ENCODE measurements around the gene BOC.

BOC gene

GRCh38 chr3:113254171-113254947, 43.0 kb downstream of the BOC start:
- DNase-seq = no peak

DNA sequence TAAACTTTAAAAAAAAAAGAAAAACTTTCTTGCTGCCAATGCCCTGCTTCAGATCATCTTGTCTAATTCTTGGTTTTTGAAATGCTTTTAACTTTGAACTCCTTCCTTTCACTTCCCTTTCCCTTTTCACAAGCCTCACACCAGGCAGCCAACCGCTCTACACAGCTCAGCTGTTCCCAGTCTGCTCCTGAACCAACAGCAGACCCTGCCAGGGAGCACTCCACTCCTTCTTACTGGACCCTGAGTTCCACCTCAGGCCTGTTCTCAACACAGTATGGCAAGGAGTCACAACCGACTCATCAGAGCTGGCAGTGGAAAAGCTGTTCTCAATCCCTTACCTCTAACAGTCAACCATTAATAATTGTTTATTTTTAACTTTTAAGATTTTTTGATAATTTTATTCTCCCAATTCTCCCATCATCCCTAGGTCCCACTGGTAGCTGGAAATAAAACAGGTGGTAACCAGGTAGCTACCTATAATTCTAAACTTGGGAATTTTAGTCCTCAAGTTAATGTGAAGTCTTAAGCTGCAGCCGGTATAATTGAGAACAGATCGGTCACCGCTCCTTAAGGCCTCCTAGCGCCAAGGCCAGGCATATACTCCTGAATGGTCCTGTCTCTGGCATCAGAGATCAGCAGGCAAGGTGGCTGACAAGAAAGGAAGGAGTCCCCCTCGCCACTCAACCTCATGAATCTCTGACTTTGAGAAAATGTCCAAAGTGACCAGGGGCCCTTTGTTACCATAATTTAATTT, 43.9 kb downstream of the BOC start:
- no peak for DNase-seq

DNA sequence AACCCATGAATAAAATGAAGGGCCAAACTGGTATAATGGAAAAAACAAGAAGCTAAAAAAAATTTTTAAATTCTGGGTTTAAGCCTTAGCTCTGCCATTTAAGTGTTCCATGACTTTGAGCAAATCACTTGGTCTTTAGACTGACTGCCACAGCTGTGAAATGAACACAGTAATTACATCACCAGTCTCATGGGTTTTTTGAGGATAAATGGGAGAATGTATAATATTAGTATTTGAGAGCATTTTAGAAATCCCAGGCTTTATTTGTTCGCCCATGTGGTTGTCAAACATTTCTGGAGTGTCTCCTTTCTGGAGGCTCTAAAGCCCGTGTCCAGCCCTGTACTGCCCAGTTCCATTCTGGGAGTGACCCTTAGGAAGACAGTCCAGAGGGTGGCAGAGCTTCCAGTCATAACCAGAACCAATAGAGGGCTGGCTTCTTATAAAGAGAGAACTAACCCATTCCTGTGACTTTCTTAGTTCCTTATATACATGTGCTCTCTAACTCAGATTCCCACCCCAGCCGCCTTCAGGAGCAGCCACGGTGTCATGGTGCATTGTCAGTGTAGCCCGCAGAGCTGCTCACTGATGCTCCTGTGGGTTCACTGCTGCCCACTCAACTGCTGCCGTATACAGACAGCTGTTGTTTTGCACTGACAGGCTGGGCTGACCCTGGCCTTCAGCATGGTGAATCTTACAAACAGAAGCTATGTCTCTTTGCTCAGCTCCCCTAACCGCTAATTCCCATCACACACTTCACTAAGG, 44.7 kb downstream of the BOC start:
- DNase-seq = no peak

DNA sequence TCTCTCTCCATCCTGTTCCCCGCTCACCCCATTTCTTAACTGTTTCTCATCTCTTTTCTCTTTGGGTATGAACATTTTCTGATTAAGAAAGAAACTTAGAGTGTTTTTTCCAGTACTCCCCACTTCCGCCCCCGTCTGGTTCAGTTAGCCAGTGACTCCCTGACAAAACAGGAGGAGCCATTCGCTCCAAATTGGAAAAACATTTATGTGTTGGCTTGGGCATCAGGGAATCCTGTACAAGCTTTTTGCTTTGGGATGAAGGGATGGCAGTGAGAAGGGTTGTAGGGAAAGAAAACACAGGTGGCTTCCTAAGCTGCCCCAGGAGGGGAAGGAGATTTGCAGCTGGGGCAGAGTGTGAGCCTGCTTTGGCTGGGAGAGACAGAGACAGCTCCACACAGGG, 47.0 kb downstream of the BOC start:
- DNase-seq = no peak

DNA sequence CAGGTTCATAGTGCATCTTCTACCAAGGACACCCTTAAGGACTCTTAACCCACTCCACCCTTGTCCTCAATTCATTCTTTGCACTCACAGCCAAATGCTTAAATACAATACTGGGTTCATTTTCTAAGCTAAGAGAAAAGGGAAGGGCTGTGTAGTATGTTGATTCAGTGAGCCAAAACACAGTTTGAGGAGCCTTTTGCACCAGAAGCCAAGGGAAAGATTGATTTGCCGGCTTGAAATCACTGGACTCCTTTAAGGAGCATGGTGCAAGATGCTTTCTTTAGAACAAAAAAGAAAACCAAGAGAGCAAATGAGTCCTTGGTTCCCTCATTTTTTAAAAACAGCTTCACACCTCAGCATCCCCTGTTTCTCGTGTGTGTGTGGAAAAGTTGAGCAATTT, 47.8 kb downstream of the BOC start:
- DNase-seq = no peak

GRCh38 chr3:113261063-113261625, 49.8 kb downstream of the BOC start:
- DNase-seq = no peak

GRCh38 chr3:113261626-113262303, 50.4 kb downstream of the BOC start:
- DNase-seq = no peak

DNA sequence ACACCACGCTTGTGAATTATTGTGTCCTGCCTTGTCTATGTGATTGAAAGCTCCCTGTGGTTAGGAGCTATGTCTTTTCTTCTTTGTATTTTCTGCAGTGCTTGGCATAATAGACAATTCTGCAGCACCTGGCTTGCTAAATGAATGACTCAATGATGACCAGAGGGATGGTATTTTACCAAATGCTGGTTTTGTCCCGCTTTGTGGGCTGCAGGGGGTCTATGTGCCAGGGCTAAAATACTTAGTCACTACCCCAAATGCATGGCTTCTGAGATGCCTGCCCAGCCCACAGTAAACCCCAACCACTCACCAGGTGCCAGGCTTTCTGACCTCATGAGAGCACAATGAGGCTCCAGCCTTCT, 50.9 kb downstream of the BOC start:
- DNase-seq = no peak

DNA sequence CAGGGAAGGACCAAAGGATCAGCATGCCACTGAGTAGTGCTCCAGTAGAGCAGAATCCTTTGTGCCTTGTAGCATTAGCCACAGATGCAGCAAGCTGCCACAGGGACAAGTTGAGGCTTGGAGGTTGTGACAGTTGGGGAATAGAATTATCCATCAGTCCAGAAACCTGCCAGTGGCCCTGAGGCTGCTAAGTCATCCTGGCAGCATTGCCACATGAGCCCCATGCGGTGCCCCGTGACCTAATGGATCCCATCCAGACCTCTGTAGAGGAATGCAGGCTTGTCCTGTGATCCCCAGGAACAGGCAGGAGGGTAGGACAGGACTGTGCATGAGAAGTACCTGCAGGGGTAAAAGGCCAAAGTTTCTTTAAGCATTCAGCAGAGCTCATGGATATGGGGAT, 51.7 kb downstream of the BOC start:
- no peak for DNase-seq

- no peak for DNase-seq
Observed at GRCh38 chr3:113263778-113264177, 52.4 kb downstream of the BOC start.

DNA sequence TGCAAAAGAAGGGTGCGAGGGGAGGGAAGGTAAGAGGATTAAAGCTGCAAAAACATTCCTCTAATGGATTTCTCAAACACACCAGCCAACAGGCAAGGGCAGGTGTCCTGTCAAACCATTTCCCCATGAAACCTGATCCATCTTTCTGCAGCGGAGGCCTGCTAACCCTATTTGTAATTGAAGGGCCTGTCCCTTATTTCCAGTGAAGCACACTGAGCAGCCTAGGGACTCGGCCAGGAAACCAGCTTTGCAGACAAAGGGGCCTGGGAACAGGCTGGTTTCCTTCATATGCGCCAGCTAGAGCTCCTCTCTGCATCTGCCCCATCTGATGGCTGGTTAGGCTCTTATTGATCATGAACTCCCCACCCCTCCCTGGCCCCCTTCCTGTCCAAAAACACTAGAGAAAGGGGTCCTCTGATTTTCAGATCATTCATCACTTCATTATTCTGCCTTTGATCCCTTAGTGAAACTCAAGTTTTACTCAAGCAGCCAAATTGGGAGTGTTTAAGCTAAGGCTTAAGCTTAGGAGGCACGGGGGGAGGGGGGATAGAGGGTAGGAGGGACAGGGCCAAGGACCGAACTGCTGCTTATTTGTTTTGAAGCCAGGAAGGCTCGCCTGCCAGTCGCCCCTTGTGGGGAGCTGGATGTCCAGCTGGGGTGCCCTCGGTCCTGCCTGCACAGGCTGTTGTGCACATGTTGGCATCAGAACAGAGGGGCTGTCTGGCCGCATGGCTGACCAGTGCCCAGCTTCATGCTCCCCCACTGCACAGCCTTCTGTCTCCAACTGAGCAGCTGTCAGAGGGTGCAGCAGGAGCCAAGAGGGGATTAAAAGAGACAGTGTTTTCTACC, 53.1 kb downstream of the BOC start:
- DNase-seq = no peak

DNA sequence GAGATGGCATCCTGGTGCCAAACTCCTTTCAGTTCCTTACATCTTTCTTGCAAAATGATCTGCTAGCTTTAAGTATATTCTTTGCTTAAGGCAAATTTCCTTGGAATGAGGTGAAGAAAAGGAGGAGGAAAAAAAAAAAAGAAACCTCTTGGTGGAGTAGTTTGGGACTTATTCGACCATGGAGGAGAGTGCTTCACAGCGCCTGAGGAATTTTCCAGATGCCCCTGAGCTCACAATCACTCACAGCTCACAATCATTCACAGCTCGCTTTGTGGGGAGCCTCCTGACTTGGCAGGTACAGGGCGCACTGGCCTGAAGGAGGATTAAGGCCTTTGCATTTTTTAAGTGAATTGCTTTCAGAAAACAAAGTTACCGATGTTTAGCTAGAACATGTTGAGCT, 53.9 kb downstream of the BOC start:
- DNase-seq = no peak

DNA sequence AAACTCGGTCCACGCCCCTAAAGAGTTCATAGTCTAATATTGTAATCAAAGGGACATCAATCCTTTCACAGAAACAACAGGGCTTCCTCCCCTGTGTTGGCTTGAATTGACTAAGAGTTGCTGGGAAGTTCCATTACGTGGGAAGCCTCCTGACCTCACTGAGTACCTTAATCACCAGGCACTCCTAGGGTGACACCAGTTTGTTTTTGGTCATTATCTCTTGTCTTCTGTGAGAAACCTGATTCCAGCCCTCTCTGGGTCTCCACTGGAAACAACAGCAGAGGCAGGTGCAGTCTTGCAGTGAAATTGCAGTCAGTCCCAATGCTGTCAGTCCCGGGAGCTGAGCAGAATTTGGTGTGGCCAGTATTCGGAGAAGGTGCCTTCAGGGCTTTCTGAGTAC, 55.4 kb downstream of the BOC start:
- no peak for DNase-seq

- no peak for DNase-seq
Observed at GRCh38 chr3:113268311-113268710, 57.0 kb downstream of the BOC start.

DNA sequence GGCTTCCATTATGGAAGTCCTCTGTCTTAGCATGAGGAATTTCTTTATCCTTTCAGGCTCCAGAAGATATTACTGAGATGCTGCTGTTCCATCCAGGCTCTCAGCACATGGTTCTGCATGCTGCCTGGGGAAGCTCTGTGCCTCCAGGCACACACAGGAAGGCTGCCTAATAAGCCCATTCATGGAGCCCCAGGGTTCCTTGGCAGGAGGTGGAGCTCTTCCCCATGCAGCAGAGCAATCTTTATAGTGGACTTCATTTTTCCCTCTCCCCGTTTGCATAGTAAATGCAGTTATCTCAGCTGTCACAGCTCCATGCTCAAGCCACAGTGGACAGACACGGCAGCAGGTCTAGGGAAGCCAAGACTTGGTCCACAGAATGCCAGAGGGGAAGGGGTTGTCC, 57.6 kb downstream of the BOC start:
- DNase-seq = no peak

- no peak for DNase-seq
Observed at GRCh38 chr3:113269661-113270060, 58.3 kb downstream of the BOC start.

DNA sequence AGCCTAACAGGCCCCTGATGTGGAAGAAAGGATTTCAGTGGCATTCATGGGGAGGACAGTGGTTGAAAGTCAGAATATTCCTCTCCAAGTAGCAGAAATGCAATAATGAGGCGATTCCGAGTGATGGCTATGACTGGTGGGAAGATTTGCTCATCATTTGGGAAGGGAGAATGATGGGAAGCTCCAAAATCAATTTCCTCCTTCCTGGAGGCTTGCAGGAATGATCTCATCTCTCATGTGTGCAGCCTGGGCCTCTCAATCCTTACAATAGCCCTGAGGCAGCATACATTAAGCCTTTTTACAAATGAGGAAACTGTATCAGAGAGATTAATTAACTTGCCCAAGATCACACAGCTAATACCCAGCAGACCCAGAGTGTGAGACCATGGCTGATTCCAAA, 58.7 kb downstream of the BOC start:
- no peak for DNase-seq

GRCh38 chr3:113270786-113271185, 59.4 kb downstream of the BOC start:
- no peak for DNase-seq

GRCh38 chr3:113271189-113271588, 59.8 kb downstream of the BOC start:
- DNase-seq = no peak

DNA sequence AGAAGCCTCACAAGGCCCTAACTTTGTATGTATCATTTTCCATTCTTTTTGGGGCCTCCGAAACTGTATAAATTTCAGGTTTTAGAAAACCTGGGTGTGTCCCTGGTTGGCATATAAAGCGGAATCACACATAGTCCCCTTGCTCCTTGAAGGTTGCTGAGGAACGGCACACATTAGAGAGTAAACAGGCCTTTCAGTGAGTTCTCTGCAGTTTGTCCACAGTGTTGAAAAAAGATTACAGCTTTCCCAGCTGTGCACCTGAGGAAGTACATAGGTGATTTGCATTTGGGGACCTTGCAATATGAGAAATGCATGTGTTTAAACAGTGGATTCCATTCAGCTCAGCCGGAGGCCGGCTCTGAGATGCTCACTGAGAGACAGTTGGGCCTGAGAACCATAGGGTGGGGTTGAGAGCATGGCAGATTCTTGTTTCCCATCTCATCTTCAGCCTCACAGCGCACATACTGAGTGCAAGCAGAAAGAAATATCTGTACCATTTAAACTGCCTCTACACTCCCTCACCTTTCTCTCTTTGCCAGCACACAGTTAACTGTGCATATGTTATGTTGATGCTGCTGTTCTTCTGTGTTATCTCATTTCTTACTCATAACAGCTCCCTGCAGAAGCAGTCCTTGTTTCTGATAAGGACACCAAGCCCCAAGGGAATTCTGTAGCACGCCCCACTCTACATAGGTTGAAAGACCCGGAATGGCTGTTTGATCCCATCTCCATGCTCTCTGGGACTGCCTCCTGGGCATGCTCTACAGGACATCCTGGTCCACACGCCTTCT, 60.4 kb downstream of the BOC start:
- DNase-seq = no peak

DNA sequence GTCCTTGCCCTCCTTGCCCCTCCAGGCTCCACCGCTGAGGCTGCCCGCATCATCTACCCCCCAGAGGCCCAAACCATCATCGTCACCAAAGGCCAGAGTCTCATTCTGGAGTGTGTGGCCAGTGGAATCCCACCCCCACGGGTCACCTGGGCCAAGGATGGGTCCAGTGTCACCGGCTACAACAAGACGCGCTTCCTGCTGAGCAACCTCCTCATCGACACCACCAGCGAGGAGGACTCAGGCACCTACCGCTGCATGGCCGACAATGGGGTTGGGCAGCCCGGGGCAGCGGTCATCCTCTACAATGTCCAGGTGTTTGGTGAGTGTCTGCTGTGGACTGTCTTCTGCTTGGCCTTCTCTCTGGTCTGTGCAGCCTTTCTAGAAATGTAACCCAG, 61.0 kb downstream of the BOC start:
- no peak for DNase-seq
